Right lobe of liver (tissue), 6 donors: ENCODE results near the gene ATP10A. TPM values are rescaled to one million over a fixed set of nuclear protein-coding genes. Genes with fewer than 3 reads are reported as not detected.

Source experiments
- ATAC-seq, 4 donors: fragments of 200-7000 bp; cut with Tn5 transposase; one replicate each; pipeline ENCODE4 v1.9.1; 2020; ENCODE audit warnings: mild to moderate bottlenecking in 4 of 4, moderate library complexity in 4 of 4
- DNase-seq, 3 donors: peaks; one replicate each; pipeline ENCODE4 v3.0.0-alpha.2; 2020
- H3K27ac ChIP-seq, 3 donors: fragments of 200-600 bp; one replicate each; pipeline ENCODE4 v1.8.0; 2022
- H3K27me3 ChIP-seq, 2 donors: fragments of 200-600 bp; one replicate each; pipeline ENCODE4 v1.8.0; 2022
- H3K36me3 ChIP-seq, 4 donors: fragments of 200-600 bp; sonication (generic) in 1 of 4; one replicate each; pipeline versions ENCODE4 v1.5.1 to v1.8.0; 2017 to 2022; ENCODE audit warnings: control low read depth in 1 of 4
- H3K4me1 ChIP-seq, 4 donors: fragments of 200-600 bp; sonication (generic) in 1 of 4; one replicate each; pipeline versions ENCODE4 v1.5.1 to v1.8.0; 2017 to 2022; ENCODE audit warnings: control low read depth in 1 of 4
- H3K4me3 ChIP-seq, 3 donors: fragments of 200-600 bp; one replicate each; pipeline ENCODE4 v1.8.0; 2022
- H3K9me3 ChIP-seq, 4 donors: fragments of 200-600 bp; sonication (generic) in 1 of 4; one replicate each; pipeline versions ENCODE4 v1.5.1 to v1.8.0; 2017 to 2022; ENCODE audit warnings: control low read depth in 1 of 4
- POLR2A ChIP-seq: fragments of 450-650 bp; IDR thresholded peaks from one replicate; pipeline ENCODE4 v1.6.1; 2017; ENCODE audit warnings: antibody characterized with exemption, mild to moderate bottlenecking
- WGBS: methylation state at CpG from one replicate; pipeline ENCODE4 v1.1.6; 2018; ENCODE audit warnings: low coverage, low lambda C conversion rate; ENCODE audit not compliant: insufficient coverage; ENCODE audit errors: missing lambda C conversion rate; 5-methylcytosine and 5-hydroxymethylcytosine counted together
- intact Hi-C, 2 donors: fragments of 100-400 bp; cut with DNase I; formaldehyde crosslinking; loops; one replicate each; pipeline versions ENCODE4 v1.11.2 to v1.14.1; 2022
- total RNA-seq, 6 experiments: library from RNA; depleted of rRNA in 2 of 6; stranded (reverse); fragments of >200 nt in 2 of 6; fragmentation: NEBNext Ultra II Directional in 3 of 6; extraction: Animal tissue kit (Norgen Biotek cat#: 25700) in 3 of 6; gene quantifications; one replicate each; pipeline versions ENCODE4 v1.1.0 to v1.2.4, GENCODE V29; 2016 to 2023
- TF ChIP-seq, protein P1 (sequence below), 4 donors: fragments of 200-600 bp in 3 of 4; fragments of 450-650 bp in 1 of 4; IDR thresholded peaks; one replicate each; pipeline versions ENCODE4 v1.5.1 to v1.8.0; 2016 to 2022; ENCODE audit warnings: antibody characterized with exemption in 4 of 4, mild to moderate bottlenecking in 2 of 4
- donor health status: DM: no; HTN: yes; CAD: no.
- donor health status: DM: no; HTN: no; CAD: no.
- donor health status: DM: no; HTN: no; CAD: no.
- donor health status: DM: no; HTN: yes; CAD: no.
- donor health status: DM: no; HTN: yes; CAD: no.

ATP10A gene
- total RNA-seq, 6 experiments from 2014 or later: 0.15 to 1.00 (median 0.34) TPM

DNA sequence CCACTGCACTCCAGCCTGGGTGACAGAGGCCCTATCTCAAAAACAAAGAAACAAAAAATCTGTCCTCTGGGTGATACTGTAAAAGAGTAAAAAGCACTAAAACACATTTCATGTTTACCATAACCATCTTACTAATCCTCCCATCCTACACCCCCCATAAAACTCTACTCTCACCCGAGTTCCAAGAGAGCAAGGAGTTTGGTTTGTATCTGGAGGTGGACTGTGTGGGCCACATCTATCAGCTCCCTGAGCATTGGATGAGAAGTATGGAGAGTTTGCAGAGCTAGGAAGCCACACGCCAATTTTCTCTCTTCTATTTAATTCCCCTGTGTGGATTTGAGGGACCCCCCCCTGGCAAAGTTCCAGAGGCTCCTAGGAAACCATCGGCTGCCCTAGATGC, 80.0 kb downstream of the ATP10A start:
- Histone ChIP-seq H3K27ac (no peak overlapping the region), H3K36me3 (no peaks in the 10 kb centered on the region), H3K4me3 (no peak overlapping the region), H3K4me1 (no peaks in the 10 kb centered on the region), H3K27me3 (no peaks in the 10 kb centered on the region), H3K9me3 (no peaks in the 10 kb centered on the region)
- no peak for TF ChIP-seq POLR2A
- TF ChIP-seq, protein P1, sequence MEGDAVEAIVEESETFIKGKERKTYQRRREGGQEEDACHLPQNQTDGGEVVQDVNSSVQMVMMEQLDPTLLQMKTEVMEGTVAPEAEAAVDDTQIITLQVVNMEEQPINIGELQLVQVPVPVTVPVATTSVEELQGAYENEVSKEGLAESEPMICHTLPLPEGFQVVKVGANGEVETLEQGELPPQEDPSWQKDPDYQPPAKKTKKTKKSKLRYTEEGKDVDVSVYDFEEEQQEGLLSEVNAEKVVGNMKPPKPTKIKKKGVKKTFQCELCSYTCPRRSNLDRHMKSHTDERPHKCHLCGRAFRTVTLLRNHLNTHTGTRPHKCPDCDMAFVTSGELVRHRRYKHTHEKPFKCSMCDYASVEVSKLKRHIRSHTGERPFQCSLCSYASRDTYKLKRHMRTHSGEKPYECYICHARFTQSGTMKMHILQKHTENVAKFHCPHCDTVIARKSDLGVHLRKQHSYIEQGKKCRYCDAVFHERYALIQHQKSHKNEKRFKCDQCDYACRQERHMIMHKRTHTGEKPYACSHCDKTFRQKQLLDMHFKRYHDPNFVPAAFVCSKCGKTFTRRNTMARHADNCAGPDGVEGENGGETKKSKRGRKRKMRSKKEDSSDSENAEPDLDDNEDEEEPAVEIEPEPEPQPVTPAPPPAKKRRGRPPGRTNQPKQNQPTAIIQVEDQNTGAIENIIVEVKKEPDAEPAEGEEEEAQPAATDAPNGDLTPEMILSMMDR (IDR thresholded peaks at IDR 0.05): no peak
- DNase-seq: no peak
- intact Hi-C loops: no loop called here
- WGBS: 58% methylated on average over 3 of the region's 3 CpGs
- no peak for ATAC-seq

DNA sequence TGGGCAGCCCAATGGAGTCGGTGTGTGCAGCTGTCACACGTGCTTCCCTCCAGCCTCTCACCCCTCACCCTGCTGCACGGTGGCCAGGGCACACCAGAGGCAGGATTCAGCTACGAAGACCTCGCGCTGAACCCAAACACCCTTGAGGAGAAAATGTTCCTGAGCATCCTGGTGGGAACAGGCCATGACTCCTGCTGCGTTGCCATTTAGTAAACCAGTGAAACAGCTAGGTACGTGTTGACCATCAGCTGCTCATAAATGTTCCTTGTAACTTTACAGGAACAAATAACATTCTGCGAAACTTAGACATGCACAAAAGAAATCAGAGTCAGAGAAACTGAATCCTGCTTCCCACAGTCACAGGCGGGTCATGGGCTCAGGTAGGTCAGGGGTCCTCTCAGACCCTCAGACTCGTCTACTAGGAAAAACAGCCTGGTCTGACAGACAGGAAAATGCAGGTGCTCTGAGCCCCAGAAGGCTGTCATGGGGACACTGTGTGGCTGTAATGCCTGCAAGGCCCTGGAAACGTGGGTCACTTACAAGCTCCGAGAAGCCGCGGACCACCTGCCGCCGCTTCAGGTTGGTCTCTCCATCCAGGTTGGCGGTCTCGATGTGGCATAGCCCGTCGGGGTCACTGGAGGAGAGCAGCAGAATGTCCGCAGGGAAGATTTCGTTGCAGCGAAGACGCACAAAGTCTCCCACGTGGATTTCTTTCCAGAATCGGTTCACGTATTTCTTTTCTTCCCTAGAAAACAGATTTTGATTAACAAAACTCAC, 82.5 kb downstream of the ATP10A start:
- Histone ChIP-seq H3K4me1 (no peaks in the 10 kb centered on the region), H3K9me3 (no peaks in the 10 kb centered on the region), H3K27me3 (no peaks in the 10 kb centered on the region), H3K36me3 (no peaks in the 10 kb centered on the region), H3K4me3 (no peak overlapping the region), H3K27ac (no peak overlapping the region)
- DNase-seq: peak in 2 of 3 donors; percentile 28 to 29
- intact Hi-C loops: no loop called here
- TF ChIP-seq, protein P1 (IDR thresholded peaks at IDR 0.05): no peak
- TF ChIP-seq POLR2A: no peak
- ATAC-seq: no peak
- 84% methylated on average over 8 of the region's 28 CpGs for WGBS

DNA sequence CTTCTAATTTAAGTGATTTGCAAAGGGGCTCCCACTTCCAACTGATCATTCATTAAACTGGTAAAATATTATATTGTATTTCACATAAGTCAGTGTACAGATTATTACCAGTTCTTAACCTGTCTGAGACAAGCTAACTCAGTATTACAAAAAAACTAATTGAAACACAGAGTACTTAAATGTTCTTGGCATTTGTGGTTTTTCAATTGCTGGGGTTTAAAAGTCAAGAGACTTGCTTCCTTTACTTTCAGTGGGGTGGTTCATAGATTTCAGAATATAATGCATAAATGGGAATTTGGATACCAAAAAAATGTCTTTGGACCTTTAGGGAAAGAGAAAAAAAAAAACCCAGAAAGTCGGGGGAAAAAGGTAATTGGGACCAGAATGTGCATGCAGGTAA, 85.0 kb downstream of the ATP10A start:
- Histone ChIP-seq H3K27ac (no peak overlapping the region), H3K36me3 (no peaks in the 10 kb centered on the region), H3K27me3 (no peaks in the 10 kb centered on the region), H3K4me3 (no peak overlapping the region), H3K9me3 (no peaks in the 10 kb centered on the region), H3K4me1 (no peaks in the 10 kb centered on the region)
- ATAC-seq (no peak), DNase-seq (no peak)
- no peak for TF ChIP-seq POLR2A
- TF ChIP-seq, protein P1 (IDR thresholded peaks at IDR 0.05): no peak
- 56% methylated on average over 1 of the region's 1 CpG for WGBS
- intact Hi-C loops: no loop called here

DNA sequence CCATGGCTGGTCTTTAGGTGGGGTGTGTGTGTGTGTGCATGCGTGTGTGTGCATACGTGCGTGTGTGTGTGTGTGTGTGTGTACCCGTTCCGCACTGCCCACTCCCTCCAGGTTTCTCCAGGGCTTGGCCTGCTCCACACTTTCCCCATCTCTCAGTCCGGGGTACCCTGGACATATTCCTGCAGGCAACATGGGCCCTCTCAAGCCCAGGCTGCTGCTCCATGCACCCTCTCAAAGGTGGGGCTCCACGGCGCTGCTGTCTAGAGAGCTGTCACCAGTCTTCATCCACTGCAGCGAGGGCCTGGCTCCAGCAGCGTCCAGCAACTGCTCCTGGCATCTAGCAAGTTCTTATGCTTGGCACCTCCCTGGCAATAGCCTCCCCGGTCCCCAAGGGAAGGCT, 86.1 kb downstream of the ATP10A start:
- no peaks in the 10 kb centered on the region for H3K27me3 ChIP-seq
- 47% methylated on average over 3 of the region's 11 CpGs for WGBS
- TF ChIP-seq, protein P1 (IDR thresholded peaks at IDR 0.05): no peak
- no peak for TF ChIP-seq POLR2A
- H3K4me3 ChIP-seq: no peak overlapping the region
- ATAC-seq: no peak
- DNase-seq: peak in 2 of 3 donors; percentile 29 to 45
- H3K4me1 ChIP-seq: no peaks in the 10 kb centered on the region
- no peak overlapping the region for H3K27ac ChIP-seq
- no peaks in the 10 kb centered on the region for H3K9me3 ChIP-seq
- no peaks in the 10 kb centered on the region for H3K36me3 ChIP-seq
- intact Hi-C loops: no loop called here
